ENCODE results near the gene RPL23. TPM values are rescaled to one million over a fixed set of nuclear protein-coding genes. Genes with fewer than 3 reads are reported as not detected.

Gene RPL23
- total RNA-seq (2022; extraction: Qiagen RNA extraction; ENCODE audit: low read depth) = 2,538 to 2,929 TPM (median 2,599 TPM) in 5 replicates

GRCh38 chr17:38853292-38854219 is at the start of gene RPL23:
Gene RPL23 (minus strand): TSS chr17:38853721. CDS start chr17:38853710, 11 bp downstream.

DNA sequence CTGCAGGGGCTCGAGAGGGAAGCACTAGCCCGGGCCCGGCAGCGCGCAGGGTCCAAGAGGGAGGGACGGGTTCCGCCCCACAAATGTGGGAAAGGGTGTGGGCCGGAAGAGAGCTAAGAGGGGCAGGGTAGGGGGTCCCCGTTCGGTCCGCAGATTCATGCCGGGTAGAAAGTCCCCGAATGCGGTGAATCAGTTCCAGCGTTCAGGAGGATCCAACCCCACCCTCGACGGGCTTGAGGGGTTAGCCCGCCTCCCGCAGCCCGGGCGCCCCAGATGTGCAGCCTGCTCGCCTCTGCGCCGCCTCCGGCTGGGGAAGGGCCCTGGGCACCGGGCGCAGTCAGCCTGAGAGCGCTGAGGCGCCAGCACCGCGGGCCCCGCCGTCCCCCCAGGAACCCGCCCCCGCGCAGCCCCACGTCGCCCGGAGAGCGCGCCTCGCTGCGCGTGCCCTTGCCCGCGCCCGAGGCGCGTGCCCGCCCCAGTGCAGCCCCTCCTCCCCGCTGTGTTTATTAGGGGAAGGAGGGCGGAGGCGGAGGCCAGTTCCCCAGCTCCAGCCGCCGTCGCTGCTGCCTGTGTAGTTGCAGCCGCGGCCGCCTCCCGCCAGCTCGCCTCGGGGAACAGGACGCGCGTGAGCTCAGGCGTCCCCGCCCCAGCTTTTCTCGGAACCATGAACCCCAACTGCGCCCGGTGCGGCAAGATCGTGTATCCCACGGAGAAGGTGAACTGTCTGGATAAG is 16.2 kb upstream of the RPL23 start, which contains the start of gene LASP1:
Gene LASP1 (plus strand): TSS at position 533 of the 733 bp plus-strand sequence. CDS start 132 bp downstream, at position 665.

GRCh38 chr17:38824899-38825761 is 28.4 kb downstream of the RPL23 start, which contains the start of gene CWC25:
Gene CWC25 (minus strand): TSS chr17:38825321. CDS start chr17:38825183, 138 bp downstream.

DNA sequence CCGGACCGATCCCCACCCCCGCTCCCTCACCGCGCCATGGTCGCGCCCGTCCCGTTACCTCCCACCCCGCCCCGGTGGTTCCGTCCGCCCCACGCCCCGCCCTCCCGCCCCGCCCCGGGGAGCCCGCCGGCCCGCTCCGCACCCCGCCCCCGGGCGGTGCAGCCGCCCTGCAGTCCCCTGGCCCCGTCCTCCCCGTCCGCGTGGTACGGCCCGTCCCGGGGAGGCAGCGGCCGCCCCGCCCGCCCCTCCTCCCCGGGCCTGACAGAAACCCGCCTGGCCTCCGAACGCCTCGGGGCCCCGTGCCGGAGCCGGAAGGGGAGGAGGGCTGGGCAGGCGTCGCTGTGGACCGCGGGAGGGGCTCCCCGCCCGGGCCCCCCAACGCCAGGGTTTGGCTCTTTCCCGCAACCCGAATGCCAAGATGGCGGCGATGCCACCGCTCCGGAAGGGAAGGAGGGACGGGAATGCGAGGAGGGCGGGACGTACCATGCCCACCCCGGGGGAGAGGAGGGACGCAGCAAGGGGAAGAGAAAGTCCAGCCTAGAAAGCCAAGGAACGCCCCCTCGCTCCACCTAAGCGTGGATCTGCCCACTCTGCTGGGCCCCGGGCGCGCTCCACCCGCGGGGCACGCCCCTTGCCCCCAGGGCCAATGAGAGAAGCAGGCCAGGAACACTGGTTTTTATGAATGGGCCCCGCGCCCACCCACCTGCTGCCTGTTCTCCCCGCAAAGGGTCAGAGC is 53.9 kb downstream of the RPL23 start, which contains the start of gene PIP4K2B:
Gene PIP4K2B (minus strand): TSS at position 56 of the 736 bp plus-strand sequence. CDS start 132 bp downstream, outside the sequence.

Other genes with a start within 250 kb of the RPL23 start
- 2.3 to 2.9 TPM (median 2.8 TPM) in 5 replicates for gene SRCIN1, start 247.8 kb downstream of the RPL23 start, total RNA-seq (2022; extraction: Qiagen RNA extraction; ENCODE audit: low read depth)
- gene EPOP, start 178.8 kb downstream of the RPL23 start, total RNA-seq (2022; extraction: Qiagen RNA extraction; ENCODE audit: low read depth) = 11.8 to 15.4 TPM (median 14.1 TPM) in 5 replicates
- gene MLLT6, start 148.4 kb downstream of the RPL23 start, total RNA-seq (2022; extraction: Qiagen RNA extraction; ENCODE audit: low read depth) = 29.1 to 36.6 TPM (median 33.8 TPM) in 5 replicates
- 49.9 to 90.1 TPM (median 81.8 TPM) in 5 replicates for gene CISD3, start 123.4 kb downstream of the RPL23 start, total RNA-seq (2022; extraction: Qiagen RNA extraction; ENCODE audit: low read depth)
- gene PCGF2, start 105.4 kb downstream of the RPL23 start, total RNA-seq (2022; extraction: Qiagen RNA extraction; ENCODE audit: low read depth) = 37.1 to 65.4 TPM (median 55.6 TPM) in 5 replicates
- 371 to 441 TPM (median 418 TPM) in 5 replicates for gene PSMB3, start 101.0 kb downstream of the RPL23 start, total RNA-seq (2022; extraction: Qiagen RNA extraction; ENCODE audit: low read depth)
- 35.9 to 49.8 TPM (median 43.6 TPM) in 5 replicates for gene PIP4K2B, start 54.2 kb downstream of the RPL23 start, total RNA-seq (2022; extraction: Qiagen RNA extraction; ENCODE audit: low read depth)
- gene CWC25, start 28.4 kb downstream of the RPL23 start, total RNA-seq (2022; extraction: Qiagen RNA extraction; ENCODE audit: low read depth) = 22.6 to 26.6 TPM (median 23.2 TPM) in 5 replicates
- gene LASP1, start 16.3 kb upstream of the RPL23 start, total RNA-seq (2022; extraction: Qiagen RNA extraction; ENCODE audit: low read depth) = 254 to 281 TPM (median 267 TPM) in 5 replicates
- not detected in 5 replicates for gene FBXO47, start 113.7 kb upstream of the RPL23 start, total RNA-seq (2022; extraction: Qiagen RNA extraction; ENCODE audit: low read depth)